Frontal cortex (tissue), 4 donors: Measurements from ENCODE around the gene SMYD3. TPM values are rescaled to one million over a fixed set of nuclear protein-coding genes. Genes with fewer than 3 reads are reported as not detected.

Source experiments
- DNase-seq, 2 donors: peaks; one replicate each; pipeline ENCODE4 v3.0.0; 2012; ENCODE audit warnings: low spot score in 2 of 2
- FAIRE-seq: peaks from 2 replicates; lab custom pipeline; 2012; peaks lifted over from hg19 to GRCh38; lab: Jason Lieb, UNC
- total RNA-seq: library from RNA; depleted of rRNA; stranded (reverse); fragments of >200 nt; gene quantifications from one replicate; pipeline ENCODE4 v1.2.3, GENCODE V29; 2014
- donor health status: control.
- donor health status: control.
- donor health status: control.

SMYD3 gene
- 32.2 TPM for total RNA-seq

DNA sequence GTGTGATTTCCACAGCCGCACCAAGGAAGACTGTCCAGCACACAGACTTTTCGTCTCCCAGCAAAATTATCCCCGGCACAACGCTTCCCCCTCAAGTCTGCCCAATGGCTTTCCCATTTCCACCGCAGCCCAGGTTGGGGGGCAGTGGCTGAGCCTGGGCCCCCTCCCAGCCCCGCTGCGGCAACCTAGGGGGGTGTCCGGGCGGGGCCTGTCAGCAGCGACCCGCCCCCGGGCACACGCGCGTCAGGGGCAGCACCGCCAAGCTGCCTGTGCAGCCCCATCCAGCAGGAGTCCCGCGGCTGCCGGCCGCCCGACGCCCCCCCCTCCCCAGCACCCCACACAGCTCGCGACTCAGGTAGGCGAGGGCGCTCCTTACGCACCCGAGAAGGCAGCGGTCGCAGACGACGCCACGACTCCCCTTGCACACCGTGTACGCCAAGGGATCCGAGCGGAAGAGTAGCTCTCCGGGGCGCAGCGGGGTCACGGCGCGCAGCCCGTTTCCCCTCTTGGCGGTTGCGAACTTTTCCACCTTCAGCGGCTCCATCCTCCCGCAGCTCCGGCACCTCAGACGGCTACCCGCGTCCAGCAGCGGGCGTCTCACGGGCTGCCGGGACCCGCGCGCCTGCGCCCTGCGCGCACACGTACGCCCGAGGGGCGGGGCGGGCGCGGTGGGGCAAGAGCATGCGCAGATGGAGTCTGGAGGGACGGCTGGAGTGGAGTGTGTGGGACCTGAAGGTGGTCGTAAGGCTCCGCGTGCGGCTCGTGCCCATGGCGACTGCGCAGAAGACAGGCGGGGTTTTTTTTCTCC lies at the start of gene SMYD3:
Gene SMYD3, minus strand, starts transcription at position 606 of the 808 bp plus-strand sequence.
- FAIRE-seq: no peak
- peak; percentile 84 for DNase-seq

DNA sequence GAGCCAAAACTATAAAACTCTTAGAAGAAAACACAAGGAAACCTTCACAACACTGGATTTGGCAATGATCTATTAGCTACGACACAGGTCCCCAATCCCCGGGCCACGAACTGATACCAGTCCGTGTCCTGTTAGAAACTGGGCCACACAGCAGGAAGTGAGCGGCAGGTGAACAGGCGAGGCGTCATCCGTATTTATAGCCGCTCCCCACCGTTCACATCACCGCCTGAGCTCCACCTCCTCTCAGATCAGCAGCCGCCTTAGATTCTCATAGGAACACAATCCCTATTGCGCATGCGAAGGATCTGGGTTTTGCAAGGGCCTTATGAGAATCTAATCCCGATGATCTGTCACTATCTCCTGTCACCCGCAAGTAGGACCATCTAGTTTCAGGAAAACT lies 47.1 kb upstream of the SMYD3 start:
- no peak for FAIRE-seq
- no peak for DNase-seq

DNA sequence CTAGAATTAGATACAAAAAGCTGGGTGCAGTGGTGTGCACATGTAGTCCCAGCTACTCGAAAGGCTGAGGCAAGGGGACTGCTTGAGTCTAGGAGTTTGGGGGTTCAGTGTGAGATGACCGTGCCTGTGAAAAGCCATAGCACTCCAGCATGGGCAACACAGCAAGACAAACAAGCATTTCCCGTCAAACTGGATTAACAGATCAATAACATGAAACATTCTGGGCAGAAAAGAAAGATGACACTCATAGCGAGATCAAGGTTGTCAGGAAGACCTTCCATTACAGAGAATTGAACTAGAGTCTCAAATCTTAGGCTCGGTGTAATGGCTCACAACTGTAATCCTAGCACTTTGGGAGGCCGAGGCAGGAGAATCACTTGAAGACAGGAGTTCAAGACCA lies 45.0 kb upstream of the SMYD3 start:
- DNase-seq (no peak), FAIRE-seq (no peak)

DNA sequence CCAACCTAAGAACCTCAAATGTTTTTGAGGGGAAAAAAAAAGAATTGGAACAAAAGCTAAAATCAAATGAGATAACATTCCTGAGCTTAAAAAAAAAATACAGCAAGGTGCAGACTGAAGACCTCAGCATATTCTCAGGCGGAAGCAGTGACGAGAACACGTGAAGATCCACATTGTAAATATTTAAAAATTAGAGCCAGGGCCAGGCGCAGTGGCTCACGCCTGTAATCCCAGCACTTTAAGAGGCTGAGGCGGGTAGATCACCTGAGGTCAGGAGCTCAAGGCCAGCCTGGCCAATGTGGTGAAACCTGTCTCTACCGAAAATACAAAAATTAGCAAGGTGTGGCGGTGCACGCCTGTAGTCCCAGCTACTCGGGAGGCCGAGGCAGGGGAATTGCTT lies 43.3 kb upstream of the SMYD3 start:
- DNase-seq: no peak
- no peak for FAIRE-seq

DNA sequence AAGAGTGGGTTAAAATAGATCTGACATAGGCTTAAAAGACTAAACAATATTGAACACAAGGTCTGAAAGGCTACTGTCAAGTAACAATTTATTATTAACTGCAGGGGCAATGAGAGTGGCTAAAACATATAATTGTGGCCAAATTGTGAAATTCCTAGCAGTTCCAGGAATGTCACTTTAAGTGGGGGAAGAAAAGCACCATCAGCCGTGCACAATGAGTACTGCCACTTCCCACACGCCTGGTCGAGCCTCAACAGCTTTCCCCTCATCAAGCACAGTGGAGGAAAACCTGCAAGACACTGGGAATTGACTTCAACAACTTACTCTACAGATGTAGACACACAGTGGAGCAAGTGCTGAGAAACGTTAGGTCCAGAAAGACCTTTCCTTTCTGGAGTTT lies 42.6 kb upstream of the SMYD3 start:
- FAIRE-seq: no peak
- no peak for DNase-seq

DNA sequence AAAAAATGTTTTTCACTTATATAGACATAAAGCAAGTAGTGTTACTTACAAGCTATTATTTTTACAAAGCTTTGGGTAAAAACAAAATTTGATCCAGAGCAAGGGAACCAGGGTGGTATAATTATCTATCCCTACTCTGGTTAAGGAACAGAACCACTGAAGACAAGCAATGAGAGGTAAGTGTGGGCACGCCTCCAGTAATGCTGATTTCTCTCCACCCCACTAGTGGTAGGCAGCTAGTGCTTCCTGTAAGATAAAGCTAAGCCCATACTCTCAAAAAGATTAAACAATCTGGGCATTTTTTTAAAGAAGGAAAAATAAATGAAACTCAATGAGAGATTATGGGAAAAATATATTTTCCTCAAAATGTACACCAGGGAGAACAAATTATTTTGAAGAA lies 36.9 kb upstream of the SMYD3 start:
- no peak for FAIRE-seq

DNA sequence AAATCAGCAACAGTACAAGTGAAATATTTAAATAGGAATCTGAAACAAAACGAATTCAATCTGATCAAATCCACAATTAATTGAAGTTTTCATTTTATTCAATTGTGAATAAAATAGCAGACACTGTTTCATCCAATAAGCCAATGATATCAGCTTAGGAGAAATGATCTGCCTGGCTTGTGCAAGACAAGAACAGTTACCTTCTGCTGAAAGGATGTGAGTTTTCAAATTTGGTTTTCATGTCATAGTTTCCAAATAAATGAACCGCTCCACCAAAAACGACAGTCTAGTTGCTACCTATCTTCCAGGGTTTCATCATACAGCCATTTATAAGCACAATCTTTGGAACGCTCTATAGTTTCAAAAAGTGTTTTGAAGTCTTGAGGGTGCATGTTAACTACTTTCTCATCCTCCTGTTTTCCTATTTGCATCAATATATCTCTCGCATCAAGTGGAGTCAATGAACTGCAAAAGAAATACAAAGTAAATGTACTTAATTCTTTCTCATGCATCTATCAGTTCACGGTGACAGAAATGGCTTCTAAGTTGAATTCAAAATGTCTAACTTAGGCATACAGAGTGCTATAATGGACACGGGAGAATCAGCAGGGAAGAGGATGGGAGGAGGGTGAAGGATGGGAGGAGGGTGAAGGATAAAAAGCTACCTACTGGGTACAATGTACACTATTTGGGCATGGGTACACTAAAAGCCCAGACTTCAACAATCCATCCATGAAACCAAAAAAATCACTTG lies 33.8 kb upstream of the SMYD3 start:
- FAIRE-seq (no peak), DNase-seq (no peak)

More for the DNA sequence above, 36.9 kb upstream of the SMYD3 start:
- DNase-seq: no peak

DNA sequence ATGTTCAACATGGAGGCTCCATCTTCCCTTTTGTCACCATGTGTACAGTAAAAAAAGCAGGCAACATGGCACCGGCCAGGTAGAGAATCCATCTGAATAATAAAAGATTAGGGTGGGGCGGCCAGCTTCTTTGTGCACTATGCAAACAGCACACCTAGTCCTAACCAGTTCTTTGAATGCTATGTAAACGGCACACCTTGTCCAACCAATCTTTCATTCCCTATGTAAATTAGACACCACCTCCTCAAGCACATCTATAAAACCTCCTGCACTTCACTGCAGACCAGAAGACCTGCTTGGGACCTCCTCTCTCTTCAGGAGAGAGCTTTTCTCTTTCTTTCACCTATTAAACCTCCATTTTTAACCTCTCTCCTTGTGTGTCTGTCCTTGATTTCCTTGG lies 30.8 kb upstream of the SMYD3 start:
- FAIRE-seq (no peak), DNase-seq (no peak)

DNA sequence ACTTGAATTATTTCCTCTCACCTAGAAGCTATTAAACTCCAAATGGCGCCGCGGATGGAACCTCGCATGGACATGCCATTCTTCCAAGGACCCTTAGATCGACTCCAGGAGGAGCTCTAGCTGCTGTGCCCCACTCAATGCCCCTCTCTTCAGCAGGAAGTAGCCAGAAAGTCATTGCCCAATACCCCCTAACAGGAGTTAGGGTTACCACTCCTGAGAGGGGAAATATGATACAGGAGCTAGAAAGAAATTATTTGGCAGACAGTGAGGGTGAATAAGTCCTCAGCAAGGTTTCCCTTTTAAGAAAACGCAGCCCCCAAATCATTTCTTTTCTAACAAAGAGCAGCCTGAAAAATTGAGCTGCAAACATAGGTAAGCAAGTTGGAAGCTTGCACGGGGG lies 30.4 kb upstream of the SMYD3 start:
- FAIRE-seq (no peak), DNase-seq (no peak)

DNA sequence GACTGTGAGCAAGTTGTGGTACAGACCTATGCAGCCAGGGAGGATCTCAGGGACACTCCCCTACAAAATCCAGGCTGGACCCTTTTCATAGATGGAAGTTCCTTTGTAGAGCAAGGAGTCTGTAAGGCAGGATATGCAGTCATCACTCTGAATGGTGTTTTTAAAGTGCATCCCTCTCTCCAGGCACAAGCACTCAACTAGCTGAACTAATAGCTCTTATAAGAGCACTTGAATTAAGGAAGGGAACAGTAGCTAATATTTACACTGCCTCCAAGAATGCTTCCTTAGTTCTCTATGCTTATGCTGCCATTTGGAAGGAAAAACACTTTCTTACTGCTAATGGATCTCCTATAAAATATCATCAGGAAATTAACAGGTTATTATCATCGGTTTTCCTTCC lies 27.0 kb upstream of the SMYD3 start:
- DNase-seq (no peak), FAIRE-seq (no peak)

DNA sequence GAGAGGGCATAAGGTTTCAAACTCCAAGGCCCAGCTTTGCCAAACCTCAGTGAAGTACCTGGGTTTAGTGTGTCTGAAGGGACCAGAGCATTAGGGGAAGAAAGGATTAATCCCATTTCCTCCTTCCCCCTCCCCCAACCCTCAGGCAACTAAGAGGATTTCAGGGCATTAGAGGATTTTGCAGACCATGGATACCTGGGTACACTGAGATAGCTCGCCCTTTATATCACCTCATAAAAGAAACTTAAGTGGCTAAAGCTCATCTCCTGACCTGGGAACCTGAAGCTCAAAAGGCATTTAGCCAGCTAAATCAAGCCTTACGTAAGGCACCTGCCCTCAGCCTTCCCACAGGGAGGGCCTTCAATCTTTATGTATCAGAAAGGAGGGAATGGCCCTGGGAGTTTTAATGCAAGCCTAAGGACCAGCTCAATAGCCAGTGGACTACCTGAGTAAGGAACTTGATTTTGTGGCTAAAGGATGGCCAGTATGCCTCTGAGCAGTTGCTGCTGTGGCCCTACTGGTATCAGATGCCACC lies 26.4 kb upstream of the SMYD3 start:
- DNase-seq: no peak
- FAIRE-seq: no peak

DNA sequence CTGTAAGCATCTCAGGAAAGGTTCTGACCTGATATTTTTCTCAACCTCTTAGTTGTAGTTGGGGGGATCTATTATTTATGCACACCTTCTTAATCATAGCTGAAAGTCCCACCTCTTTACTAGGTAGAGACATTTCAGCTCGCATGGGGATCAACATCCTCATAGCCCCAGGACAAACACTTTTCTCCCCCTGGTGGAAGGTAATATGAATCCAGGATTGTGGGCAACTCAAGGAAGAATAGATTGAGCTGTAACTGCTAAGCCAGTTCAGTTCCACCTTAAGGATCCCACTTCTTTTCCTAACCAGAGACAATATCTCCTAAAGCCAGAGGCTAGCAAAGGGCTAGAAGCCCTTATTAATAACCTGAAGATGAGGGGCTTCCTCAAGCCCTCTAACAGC lies 25.4 kb upstream of the SMYD3 start:
- DNase-seq (no peak), FAIRE-seq (no peak)

DNA sequence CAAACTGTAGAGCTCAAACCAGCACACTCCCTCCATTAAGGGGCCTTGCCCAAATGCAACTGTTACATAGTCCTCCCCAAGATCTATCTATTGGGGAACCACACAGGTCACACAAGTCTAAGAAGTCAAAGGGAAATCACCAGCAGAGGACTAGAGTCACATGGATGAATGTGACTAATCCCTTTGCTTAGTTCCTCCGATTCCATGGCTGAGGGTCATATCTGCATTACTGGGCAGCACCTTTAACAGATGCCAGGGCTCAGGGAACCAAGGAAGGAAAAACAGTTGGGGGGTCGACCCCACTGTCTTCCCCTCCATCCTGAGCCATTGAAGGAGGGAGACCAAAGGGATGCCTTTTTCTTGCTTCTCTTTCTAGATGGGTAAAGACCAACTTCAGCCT lies 23.4 kb upstream of the SMYD3 start:
- no peak for DNase-seq
- no peak for FAIRE-seq

DNA sequence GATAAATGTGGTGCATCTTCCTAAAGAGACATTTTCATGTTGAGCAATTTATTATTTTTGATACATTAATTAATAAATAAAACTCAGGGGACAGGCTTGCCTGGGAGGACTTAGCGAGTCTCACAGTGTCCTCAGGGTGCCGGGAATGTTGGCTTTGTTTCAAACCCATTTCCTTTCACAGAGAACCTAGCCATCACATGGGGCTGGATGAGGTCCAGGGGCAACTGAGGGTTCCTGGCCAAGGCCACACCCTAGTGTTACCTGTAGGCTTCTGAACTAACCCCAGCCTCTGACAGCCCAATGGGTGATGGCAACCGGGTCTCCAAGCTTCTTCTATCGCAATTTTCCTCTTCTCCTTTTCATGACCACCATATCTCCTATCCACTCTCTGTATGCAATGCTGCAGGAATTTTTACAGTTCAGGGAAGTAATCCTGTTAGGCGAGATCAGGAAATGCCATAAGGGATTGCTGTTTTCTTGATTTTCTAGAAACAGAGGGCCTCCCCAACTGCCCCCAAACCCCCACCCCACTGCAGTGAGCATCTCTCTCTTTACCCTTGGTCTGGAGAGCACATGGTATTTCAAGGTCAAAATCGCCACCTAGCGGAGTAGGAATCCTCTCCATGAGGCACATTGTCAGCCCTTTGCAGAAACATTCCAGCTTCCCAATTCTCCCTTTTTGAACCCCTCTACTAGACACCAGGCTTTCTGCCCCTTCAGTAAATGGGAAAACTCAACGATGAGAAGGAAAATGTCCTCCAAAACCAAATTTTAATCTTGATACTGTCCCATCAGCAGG lies 22.1 kb upstream of the SMYD3 start:
- DNase-seq (no peak), FAIRE-seq (no peak)

DNA sequence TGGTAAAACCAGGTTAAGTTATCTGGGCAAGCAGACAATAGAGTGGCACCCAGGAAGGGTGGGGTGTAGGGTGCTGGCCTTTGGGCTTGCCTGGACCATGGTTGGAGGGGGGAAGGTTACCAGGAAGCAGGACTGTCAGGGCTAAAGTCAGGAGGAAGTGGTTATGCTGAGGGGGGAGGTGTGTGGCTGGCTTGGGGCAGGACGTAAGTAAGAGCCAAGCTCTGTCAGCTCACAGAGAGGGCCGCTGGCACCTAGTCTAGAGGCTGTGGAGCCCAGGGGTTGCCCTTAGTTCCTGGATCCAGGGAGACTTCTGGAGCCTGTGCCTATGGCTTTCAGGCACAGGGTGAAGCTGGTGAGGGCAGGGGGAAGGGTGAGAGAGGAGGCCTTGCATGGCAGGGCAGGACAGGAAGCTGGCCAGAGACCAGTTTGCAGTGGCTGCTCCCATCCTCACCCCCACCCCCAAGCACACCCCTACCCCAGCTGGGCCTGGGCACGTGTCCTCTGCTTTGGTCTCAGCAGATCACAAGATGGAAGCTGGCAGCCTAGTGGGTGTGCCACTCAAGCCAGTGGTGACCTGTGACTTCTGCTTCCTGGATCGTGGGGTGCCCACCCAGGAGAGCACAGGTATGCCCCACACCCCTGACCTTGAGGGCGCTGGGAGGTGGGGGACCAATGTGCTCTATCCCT lies 20.5 kb upstream of the SMYD3 start:
- no peak for FAIRE-seq
- no peak for DNase-seq

DNA sequence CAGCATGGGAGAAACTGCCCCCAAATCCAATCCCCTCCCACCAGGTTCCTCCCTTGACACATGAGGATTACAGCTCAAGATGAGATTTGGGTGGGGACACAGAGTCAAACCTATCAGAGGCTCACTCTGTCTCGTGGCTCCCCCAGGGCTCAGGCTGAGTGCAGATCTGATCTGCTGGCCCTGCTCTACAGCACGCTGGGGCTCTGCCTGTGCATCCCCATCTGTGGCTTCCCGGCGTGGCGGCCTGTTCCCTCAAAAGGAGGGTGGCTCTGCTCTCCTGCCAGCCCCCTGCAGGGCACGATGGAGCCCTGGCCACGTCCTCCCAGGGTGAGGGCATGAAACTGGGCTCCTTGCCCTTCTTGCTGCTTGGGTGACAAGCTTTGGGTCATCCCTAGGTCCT lies 19.8 kb upstream of the SMYD3 start:
- DNase-seq: no peak
- no peak for FAIRE-seq

DNA sequence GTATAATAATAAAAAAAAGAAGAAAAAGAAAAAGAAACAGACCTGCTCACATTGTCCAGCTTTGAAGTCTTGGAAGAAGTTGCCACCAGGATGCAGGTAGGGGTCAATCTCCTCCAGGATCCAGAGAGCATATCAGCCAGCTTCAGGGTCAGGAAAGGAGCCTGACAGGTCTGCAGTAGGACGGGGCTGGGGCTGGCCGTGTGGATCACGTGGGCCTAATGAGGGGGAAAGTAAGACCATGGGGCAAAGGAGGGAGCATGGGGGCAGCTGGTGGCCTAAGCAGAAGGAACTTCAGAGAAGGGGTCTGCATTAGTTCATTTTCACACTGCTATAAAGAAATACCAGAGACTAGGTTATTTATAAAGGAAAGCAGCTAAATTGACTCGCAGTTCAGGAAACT lies 19.3 kb upstream of the SMYD3 start:
- DNase-seq (no peak), FAIRE-seq (no peak)

DNA sequence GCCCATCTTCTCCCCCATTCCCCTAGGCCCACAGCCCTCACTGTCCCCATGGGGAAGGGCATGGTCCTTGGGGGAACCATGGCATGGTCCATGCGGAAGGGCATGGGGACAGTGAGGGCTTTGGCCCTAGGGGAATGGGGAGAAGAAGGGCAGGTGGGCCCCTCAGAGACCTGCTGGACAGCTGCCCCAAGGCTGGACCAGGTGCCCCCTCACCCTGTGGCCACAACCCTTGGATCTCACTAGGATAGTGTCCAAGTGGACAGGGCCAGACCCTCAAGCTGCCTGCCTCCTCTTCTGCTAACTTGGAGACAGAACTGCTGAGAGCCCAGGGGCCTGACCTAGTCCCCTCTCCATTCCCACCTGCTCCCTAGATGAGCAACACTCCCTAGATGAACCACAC lies 12.4 kb upstream of the SMYD3 start:
- FAIRE-seq: no peak
- DNase-seq: no peak

DNA sequence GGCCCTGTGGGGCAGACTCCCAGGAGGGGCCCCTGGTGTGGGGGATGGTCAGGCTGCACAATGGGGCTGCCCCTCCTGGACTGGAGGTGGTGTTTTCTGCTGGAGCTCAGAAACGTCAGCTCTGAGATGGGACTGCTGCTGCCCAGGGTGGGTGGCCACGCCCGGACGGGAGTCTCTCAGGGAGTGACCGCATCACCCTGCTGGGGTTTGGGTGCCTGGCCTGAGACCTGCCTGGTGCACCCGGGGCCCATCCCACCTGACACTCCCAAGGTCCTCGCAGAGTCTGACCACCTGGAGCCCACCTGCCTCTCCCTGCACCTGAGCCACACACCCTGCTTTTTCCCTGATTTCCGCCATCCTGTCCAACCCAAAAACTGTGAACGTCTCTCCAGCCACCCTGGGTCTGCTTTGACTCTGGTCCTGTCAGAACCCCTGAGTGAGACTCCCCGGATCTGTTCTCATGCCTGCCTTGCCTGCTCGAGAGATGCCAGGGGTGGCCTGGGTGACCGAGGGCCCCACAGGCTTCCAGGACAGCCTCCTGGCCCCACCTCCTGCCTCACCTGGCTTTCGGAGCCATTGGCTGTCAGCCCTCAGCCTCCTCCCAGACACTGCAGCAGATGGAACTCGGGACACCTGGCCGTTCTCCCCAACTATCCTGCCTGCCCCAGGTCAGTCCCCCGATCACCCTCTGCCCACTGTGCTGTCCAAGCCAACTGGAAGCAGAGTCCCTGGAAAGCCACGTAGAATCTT lies 11.6 kb upstream of the SMYD3 start:
- DNase-seq: no peak
- no peak for FAIRE-seq
